Posterior cingulate gyrus (tissue), 11 donors: ENCODE data around the gene TEX14.

Experiments
- DNase-seq, 10 donors: peaks; one replicate each; pipeline versions ENCODE4 v3.0.0 to v3.0.0-alpha.2; 2020 to 2021; ENCODE audit warnings: mixed read lengths in 3 of 10
- intact Hi-C: fragments of 100-400 bp; cut with DNase I; formaldehyde crosslinking; loops from one replicate; pipeline ENCODE4 v1.15.1; 2023

Gene TEX14

DNA sequence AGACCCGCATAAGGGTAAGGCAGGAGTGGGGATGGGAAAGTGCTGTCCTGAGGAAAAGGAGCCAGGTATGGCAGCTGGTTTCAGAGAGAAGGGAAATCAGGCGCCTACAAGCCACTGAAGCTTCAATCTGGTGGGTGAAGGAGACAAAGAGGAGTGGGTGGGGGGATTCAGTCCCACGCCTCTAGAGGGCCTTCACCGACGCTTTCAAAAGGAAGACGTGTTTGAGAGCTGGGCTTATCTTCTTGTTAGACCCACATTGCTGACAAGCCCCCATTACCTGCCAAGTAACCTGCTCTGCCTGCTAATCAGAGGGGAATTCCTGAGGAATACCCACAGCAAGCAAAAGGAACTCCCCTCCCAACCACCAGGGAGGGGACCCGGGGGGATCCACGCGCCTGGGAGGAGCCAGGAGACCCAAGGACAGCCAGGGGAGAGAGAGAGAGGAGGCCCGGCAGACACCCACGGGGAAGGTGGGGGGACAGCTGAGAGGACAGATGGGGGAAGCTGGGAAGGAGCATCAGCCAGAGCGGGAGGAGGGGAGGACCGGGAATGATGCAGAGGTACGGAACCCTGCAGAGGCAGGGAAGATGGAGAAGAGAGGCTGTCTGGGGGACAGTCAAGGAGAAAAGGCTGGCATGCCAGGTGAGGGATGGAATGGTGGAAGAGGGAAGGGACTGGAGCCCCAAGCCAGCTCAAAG lies 178.4 kb downstream of the TEX14 start:
- intact Hi-C loops: loop anchor here (10.0 kb wide), 1 partner anchor 159 kb away; the partner anchor contains the start of gene SUPT4H1
- DNase-seq: peak in 5 of 10 donors; percentile 41 to 92 (median 84)

DNA sequence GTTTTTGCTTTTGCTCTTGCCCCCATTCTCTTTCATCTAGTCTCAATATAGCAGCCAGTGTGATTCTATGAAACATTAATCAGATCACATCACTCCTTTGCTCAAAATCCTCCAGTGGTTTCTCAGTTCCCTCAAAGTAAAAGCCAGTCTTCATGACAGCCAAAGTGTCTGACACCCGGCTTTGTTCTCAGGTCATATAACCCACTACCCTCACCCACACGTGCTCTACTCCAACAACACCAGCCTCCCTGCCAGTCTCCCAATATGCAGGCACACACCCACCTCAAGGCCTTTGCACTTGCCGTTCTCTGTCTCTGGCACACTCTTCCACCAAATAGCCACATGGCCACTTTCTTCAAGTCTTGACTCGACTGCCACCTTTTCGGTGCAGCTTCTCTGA lies 181.8 kb downstream of the TEX14 start:
- intact Hi-C loops: loop anchor here (10.0 kb wide), 1 partner anchor 155 kb away; the partner anchor contains the start of gene SUPT4H1
- no peak for DNase-seq

GRCh38 chr17:58508341-58509067 lies 183.3 kb downstream of the TEX14 start:
- intact Hi-C loops: no loop called here
- DNase-seq: no peak

DNA sequence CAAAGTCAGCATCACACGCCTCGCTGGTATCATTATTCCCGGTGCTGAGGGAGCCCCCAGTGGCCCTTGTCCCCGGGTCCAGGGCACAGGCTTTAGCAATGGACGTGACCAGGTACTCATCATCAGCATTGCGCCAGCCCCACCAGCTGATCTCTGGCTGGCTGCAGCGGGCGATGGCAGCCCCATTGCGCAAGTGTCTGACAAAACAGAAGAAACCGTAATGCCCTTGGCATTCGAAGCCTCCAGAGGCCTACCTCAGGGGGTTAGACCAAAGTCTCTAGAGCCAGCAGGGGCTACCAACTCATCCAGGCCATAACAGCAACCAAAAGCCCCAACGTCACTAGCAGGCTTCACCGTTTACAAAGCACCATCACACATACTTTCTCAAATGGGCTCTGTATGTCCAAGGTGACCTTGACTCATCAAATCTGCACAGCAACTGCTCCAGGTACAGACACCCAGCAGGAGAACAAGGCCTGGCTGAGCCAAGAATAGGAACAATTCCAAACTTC lies 184.7 kb downstream of the TEX14 start:
- intact Hi-C loops: no loop called here

More for the DNA sequence above, 184.7 kb downstream of the TEX14 start:
- DNase-seq: no peak
